Colonic mucosa (tissue), 4 donors: ENCODE data around the gene LAMC1. TPM values are rescaled to one million over a fixed set of nuclear protein-coding genes. Genes with fewer than 3 reads are reported as not detected.

Source experiments
- DNase-seq: peaks from one replicate; pipeline ENCODE4 v3.0.0-alpha.2; 2020
- H3K27ac ChIP-seq: fragments of 200-600 bp; one replicate; pipeline ENCODE4 v1.8.0; 2021
- H3K27me3 ChIP-seq: fragments of 200-600 bp; one replicate; pipeline ENCODE4 v1.8.0; 2021
- H3K36me3 ChIP-seq: fragments of 200-600 bp; one replicate; pipeline ENCODE4 v1.8.0; 2021
- H3K4me1 ChIP-seq: fragments of 200-600 bp; one replicate; pipeline ENCODE4 v1.8.0; 2021; ENCODE audit warnings: mild to moderate bottlenecking
- H3K4me3 ChIP-seq: fragments of 200-600 bp; one replicate; pipeline ENCODE4 v1.8.0; 2021
- H3K9ac ChIP-seq, 2 donors: one replicate each; pipeline ENCODE4 v1.7.0; 2013; ENCODE audit warnings: control low read depth in 2 of 2, low read depth in 2 of 2, low read length in 2 of 2
- H3K9me3 ChIP-seq: fragments of 200-600 bp; one replicate; pipeline ENCODE4 v1.8.0; 2021
- CTCF ChIP-seq: fragments of 200-600 bp; IDR thresholded peaks from one replicate; pipeline ENCODE4 v1.8.0; 2022; ENCODE audit warnings: antibody characterized with exemption, mild to moderate bottlenecking
- intact Hi-C: fragments of 100-400 bp; cut with DNase I; formaldehyde crosslinking; loops from one replicate; pipeline ENCODE4 v1.14.1; 2022
- total RNA-seq, 2 donors: library from RNA; stranded (reverse); fragmentation: NEBNext Ultra II Directional in 1 of 2; extraction: Animal tissue kit (Norgen Biotek cat#: 25700) in 1 of 2; gene quantifications; one replicate each; pipeline ENCODE4 v1.2.1, GENCODE V29; 2021
- donor health status: healthy.
- donor health status: DM: no; HTN: no; CAD: no.
- donor health status: DM: no; HTN: no; CAD: no.

The LAMC1 gene
- total RNA-seq = 10 to 100 TPM; 28.0 to 54.6 TPM

GRCh38 chr1:183023146-183023600, at the start of gene LAMC1:
Gene LAMC1 (plus strand): TSS chr1:183023420. CDS start chr1:183023717, 297 bp downstream.
- Histone ChIP-seq H3K4me3 (peak within 1 kb of the TSS; percentile 69), H3K27ac (peak within 1 kb of the TSS; percentile 91), H3K4me1 (no peaks in the 10 kb centered on the region), H3K9ac (peak within 1 kb of the TSS; percentile 82 to 95), H3K27me3 (no peaks in the 10 kb centered on the region), H3K9me3 (no peaks in the 10 kb centered on the region), H3K36me3 (no peaks in the 10 kb centered on the region)
- intact Hi-C loops = loop anchor here (5.0 kb wide), 1 partner anchor 61 kb away; no protein-coding TSS in a partner anchor
- TF ChIP-seq CTCF = no peak
- DNase-seq = peak; percentile 67

- H3K4me3 ChIP-seq = no peak overlapping the region
- no peak overlapping the region for H3K9ac ChIP-seq
- H3K4me1 ChIP-seq = no peaks in the 10 kb centered on the region
- DNase-seq = no peak
- no peaks in the 10 kb centered on the region for H3K36me3 ChIP-seq
- no peak overlapping the region for H3K27ac ChIP-seq
- intact Hi-C loops = no loop called here
- no peaks in the 10 kb centered on the region for H3K27me3 ChIP-seq
- H3K9me3 ChIP-seq = no peaks in the 10 kb centered on the region
- no peak for TF ChIP-seq CTCF
Observed at GRCh38 chr1:182974506-182975191, 48.6 kb upstream of the LAMC1 start.

- H3K36me3 ChIP-seq = no peaks in the 10 kb centered on the region
- H3K27me3 ChIP-seq = no peaks in the 10 kb centered on the region
- no peak overlapping the region for H3K4me3 ChIP-seq
Observed at GRCh38 chr1:182977480-182977879, 45.7 kb upstream of the LAMC1 start.

GRCh38 chr1:182978151-182978853, 44.9 kb upstream of the LAMC1 start:
- Histone ChIP-seq H3K9me3 (no peaks in the 10 kb centered on the region), H3K27me3 (no peaks in the 10 kb centered on the region), H3K4me1 (no peaks in the 10 kb centered on the region), H3K9ac (no peak overlapping the region), H3K36me3 (no peaks in the 10 kb centered on the region), H3K4me3 (no peak overlapping the region), H3K27ac (no peak overlapping the region)
- intact Hi-C loops = no loop called here
- TF ChIP-seq CTCF = no peak
- no peak for DNase-seq

More at GRCh38 chr1:182977480-182977879, 45.7 kb upstream of the LAMC1 start:
- no peaks in the 10 kb centered on the region for H3K9me3 ChIP-seq
- H3K27ac ChIP-seq = no peak overlapping the region
- H3K9ac ChIP-seq = no peak overlapping the region
- intact Hi-C loops = no loop called here
- H3K4me1 ChIP-seq = no peaks in the 10 kb centered on the region
- TF ChIP-seq CTCF = no peak
- DNase-seq = no peak

GRCh38 chr1:182984138-182984537, 39.1 kb upstream of the LAMC1 start:
- no peak for TF ChIP-seq CTCF
- no peak overlapping the region for H3K27ac ChIP-seq
- H3K36me3 ChIP-seq = no peaks in the 10 kb centered on the region
- H3K4me3 ChIP-seq = no peak overlapping the region
- H3K27me3 ChIP-seq = no peaks in the 10 kb centered on the region
- H3K9ac ChIP-seq = no peak overlapping the region
- H3K4me1 ChIP-seq = no peaks in the 10 kb centered on the region
- no peak for DNase-seq
- intact Hi-C loops = no loop called here
- no peaks in the 10 kb centered on the region for H3K9me3 ChIP-seq
